ENCODE results near the gene CDX1. TPM values are rescaled to one million over a fixed set of nuclear protein-coding genes. Genes with fewer than 3 reads are reported as not detected.
A peak's percentile ranks its signal among the peaks of the same experiment; 100 is the strongest.

CDX1 gene
- total RNA-seq, 4 donors from 2014 or later, result 1.5 TPM; not detected in 3

DNA sequence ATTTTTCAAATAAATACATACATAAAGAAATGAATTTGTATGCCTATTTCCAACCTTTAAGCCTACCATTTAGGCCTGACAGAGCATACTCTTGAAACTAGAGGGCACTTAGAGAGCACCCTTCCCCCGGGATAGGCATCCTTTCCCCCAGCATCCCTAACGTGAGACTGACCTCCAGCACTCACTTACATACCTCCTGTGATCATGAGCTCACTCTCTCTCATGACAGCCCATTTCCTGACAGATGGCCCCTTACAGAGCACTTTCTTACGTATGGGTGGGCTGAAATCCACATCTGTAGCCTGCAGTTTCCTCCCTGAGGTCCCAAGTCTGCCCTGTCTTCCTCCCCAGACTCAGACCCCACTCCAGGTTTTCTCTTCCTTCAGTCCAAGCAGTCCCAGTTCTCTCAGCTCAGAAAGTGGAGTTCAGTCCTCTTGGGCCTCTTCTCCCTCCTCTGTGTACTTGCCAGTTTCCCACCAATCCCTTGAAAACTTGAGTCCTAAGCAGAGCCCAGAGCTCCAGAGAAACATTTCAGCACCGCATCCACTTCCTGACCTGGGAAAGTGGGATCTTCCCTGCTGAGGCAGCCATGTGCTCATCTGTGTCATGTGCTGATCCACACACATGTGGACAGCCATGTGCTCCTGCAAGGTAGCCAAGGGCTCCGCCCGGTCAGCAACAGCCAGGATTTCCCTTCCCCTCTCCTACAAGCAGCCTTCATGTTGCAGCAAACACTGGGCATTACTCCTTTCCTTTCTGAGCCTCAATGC is 2.2 kb upstream of the CDX1 start:
- H3K36me3 ChIP-seq, result no peaks in the 10 kb centered on the region
- H3K27me3 ChIP-seq, result no peaks in the 10 kb centered on the region
- no peak for TF ChIP-seq POLR2A (IDR thresholded peaks at IDR 0.05)
- TF ChIP-seq, protein P1, sequence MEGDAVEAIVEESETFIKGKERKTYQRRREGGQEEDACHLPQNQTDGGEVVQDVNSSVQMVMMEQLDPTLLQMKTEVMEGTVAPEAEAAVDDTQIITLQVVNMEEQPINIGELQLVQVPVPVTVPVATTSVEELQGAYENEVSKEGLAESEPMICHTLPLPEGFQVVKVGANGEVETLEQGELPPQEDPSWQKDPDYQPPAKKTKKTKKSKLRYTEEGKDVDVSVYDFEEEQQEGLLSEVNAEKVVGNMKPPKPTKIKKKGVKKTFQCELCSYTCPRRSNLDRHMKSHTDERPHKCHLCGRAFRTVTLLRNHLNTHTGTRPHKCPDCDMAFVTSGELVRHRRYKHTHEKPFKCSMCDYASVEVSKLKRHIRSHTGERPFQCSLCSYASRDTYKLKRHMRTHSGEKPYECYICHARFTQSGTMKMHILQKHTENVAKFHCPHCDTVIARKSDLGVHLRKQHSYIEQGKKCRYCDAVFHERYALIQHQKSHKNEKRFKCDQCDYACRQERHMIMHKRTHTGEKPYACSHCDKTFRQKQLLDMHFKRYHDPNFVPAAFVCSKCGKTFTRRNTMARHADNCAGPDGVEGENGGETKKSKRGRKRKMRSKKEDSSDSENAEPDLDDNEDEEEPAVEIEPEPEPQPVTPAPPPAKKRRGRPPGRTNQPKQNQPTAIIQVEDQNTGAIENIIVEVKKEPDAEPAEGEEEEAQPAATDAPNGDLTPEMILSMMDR (IDR thresholded peaks at IDR 0.05 in 4 of 5, conservative IDR thresholded peaks at IDR 0.05 in 1 of 5), result no peak
- in situ Hi-C loops (cut with MboI; ENCODE audit: low sequenced_read_pairs in 4 of 4), result loop anchor here (5.0 kb wide), 3 partner anchors 48 to 58 kb away; no protein-coding TSS in a partner anchor
- intact Hi-C loops (cut with DNase I; ENCODE audit: low total_unique reads), result no loop called here
- peak; percentile 31 for ATAC-seq
- peaks cover 14 to 25% of the 10 kb centered on the region in 2 donors for H3K4me1 ChIP-seq
- H3K27ac ChIP-seq, result peak overlapping the region; percentile 48 to 81 (median 72)
- H3K4me3 ChIP-seq, result no peak overlapping the region
- no peaks in the 10 kb centered on the region for H3K9me3 ChIP-seq
- peak in 1 of 2 donors; percentile 66 for DNase-seq

DNA sequence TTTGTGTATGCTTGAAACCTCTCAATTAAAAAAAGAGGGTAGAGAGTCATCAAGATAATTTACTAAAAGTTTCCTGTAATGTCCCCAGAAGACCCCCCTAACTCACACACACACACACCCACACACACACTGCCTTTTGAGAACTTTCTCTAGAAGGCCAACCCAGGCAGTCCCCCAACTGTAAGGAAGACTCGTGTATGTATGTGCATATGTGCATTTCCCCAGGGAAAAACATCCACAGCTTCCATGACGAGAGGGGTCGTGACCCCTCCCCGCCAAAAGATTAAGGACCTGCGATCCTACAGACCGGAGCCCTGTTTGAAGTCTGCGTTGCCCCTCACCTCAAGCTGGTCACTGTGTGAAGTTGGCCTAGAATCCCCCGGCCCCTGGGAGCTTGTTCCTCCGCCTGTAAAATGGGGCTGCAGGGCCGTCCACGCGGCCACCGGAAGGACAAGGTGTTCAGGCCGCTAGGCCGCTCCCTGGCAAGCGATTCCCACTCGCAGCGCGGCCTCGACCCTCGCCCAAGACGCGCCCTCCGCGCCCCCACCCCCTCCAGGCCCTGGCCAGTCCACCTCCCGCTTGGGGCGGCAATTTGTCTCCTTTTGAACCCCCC is 435 bp upstream of the CDX1 start:
- ATAC-seq, result no peak
- in situ Hi-C loops (cut with MboI; ENCODE audit: low sequenced_read_pairs in 4 of 4), result no loop called here

DNA sequence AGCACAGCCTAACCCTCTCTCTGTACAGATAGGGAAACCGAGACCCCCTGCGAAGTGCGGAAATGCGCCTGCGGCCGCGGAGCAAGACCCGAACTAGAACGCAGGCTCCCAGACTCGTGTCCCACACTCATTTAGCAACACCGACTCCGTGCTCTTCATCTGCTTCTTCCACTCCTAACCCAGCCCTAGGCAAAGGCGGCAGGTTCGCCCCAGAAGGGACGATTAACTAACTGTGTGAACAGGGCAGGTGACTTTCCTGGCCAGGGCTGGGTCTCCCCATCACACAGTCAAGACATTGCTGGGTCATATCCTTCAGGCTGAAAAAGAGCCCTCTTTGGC is 903 bp downstream of the CDX1 start:
- ATAC-seq, result no peak
- intact Hi-C loops (cut with DNase I; ENCODE audit: low total_unique reads) (no loop called here), in situ Hi-C loops (cut with MboI; ENCODE audit: low sequenced_read_pairs in 4 of 4) (no loop called here)
- H3K36me3 ChIP-seq, result no peaks in the 10 kb centered on the region
- no peaks in the 10 kb centered on the region for H3K9me3 ChIP-seq
- no peak overlapping the region for H3K27ac ChIP-seq
- H3K4me3 ChIP-seq, result no peak overlapping the region
- no peaks in the 10 kb centered on the region for H3K27me3 ChIP-seq
- DNase-seq, result no peak
- TF ChIP-seq, protein P1 (IDR thresholded peaks at IDR 0.05 in 4 of 5, conservative IDR thresholded peaks at IDR 0.05 in 1 of 5), result no peak
- no peak for TF ChIP-seq POLR2A (IDR thresholded peaks at IDR 0.05)
- H3K4me1 ChIP-seq, result peaks cover 13 to 14% of the 10 kb centered on the region in 2 donors

More for the DNA sequence above, 435 bp upstream of the CDX1 start:
- intact Hi-C loops (cut with DNase I; ENCODE audit: low total_unique reads), result no loop called here
- no peak for DNase-seq
- Histone ChIP-seq H3K4me3 (no peak overlapping the region), H3K27me3 (no peaks in the 10 kb centered on the region), H3K9me3 (no peaks in the 10 kb centered on the region), H3K4me1 (peaks cover 14 to 25% of the 10 kb centered on the region in 2 donors), H3K27ac (no peak overlapping the region), H3K36me3 (no peaks in the 10 kb centered on the region)
- TF ChIP-seq, protein P1 (IDR thresholded peaks at IDR 0.05 in 4 of 5, conservative IDR thresholded peaks at IDR 0.05 in 1 of 5), result no peak
- no peak for TF ChIP-seq POLR2A (IDR thresholded peaks at IDR 0.05)

DNA sequence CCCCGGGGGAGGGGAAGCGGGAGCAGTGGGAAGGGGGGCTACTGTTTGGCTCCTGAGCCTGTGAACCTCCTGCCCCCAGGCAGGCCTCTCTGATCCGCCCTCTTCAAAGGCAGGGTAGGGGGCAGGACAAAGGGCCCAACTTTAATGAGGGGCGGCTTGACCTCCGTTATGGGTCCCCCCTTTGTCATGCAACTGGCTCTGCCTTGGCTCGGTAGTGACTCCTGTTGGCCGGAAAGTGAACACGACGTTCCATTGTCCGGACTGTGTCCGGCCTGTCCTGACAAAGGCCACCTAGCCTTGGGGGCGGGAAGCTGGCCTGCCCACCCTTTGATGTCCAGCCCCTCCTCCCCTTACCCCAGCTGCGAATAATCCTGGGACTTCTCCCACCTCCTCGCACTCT is 1.3 kb downstream of the CDX1 start:
- DNase-seq (no peak), ATAC-seq (no peak)
- H3K36me3 ChIP-seq, result no peaks in the 10 kb centered on the region
- intact Hi-C loops (cut with DNase I; ENCODE audit: low total_unique reads) (no loop called here), in situ Hi-C loops (cut with MboI; ENCODE audit: low sequenced_read_pairs in 4 of 4) (no loop called here)
- no peaks in the 10 kb centered on the region for H3K9me3 ChIP-seq
- TF ChIP-seq, protein P1 (IDR thresholded peaks at IDR 0.05 in 4 of 5, conservative IDR thresholded peaks at IDR 0.05 in 1 of 5), result no peak
- no peak for TF ChIP-seq POLR2A (IDR thresholded peaks at IDR 0.05)
- no peaks in the 10 kb centered on the region for H3K27me3 ChIP-seq
- H3K27ac ChIP-seq, result no peak overlapping the region
- peaks cover 13 to 14% of the 10 kb centered on the region in 2 donors for H3K4me1 ChIP-seq
- H3K4me3 ChIP-seq, result no peak overlapping the region
